ENCODE measurements around the gene PRKAB1. TPM values are rescaled to one million over a fixed set of nuclear protein-coding genes. Genes with fewer than 3 reads are reported as not detected.

The PRKAB1 gene
- total RNA-seq, 1 experiment from 2014 or later = 30.0 TPM

GRCh38 chr12:119665164-119665929, 2.6 kb upstream of the PRKAB1 start:
- no TSS peak for BruUV-seq (replicated peaks)
- POLR2A ChIA-PET (ENCODE audit: unreplicated experiment) = no interaction called here
- H3K9me2 ChIP-seq (ENCODE audit: insufficient read depth) = no peaks in the 10 kb centered on the region
- CTCF ChIA-PET = no interaction called here
- H3K4me3 ChIP-seq = no peak overlapping the region
- peaks cover 19% of the 10 kb centered on the region for H3K4me1 ChIP-seq (replicated peaks; ENCODE audit: insufficient read depth)
- no peak for DNase-seq
- TF ChIP-seq CTCF (conservative IDR thresholded peaks at IDR 0.05) = no peak
- 0 out of 2 replicates have a peak, but pooled peaks cover 3% of the 10 kb centered on the region for H4K20me1 ChIP-seq (ENCODE audit: insufficient read depth)
- H2AFZ ChIP-seq = no peak overlapping the region
- intact Hi-C loops (cut with micrococcal nuclease; ENCODE audit: unreplicated experiment) = no loop called here
- no peaks in the 10 kb centered on the region; the same call in 1 of the 2 replicates for H3K36me3 ChIP-seq (ENCODE audit: low read depth)
- H3K27me3 ChIP-seq (ENCODE audit: insufficient read depth, low read depth) = peaks cover 4% of the 10 kb centered on the region; the same call in 1 of the 2 replicates
- no peaks in the 10 kb centered on the region for H3K9me3 ChIP-seq (ENCODE audit: insufficient read depth, low read depth)
- peaks cover 15% of the 10 kb centered on the region; the same call in 1 of the 2 replicates for H3F3A ChIP-seq (ENCODE audit: insufficient read depth, low read depth)
- peaks cover 22% of the 10 kb centered on the region for H3K79me2 ChIP-seq (ENCODE audit: low read depth)
- no peak overlapping the region for H3K4me2 ChIP-seq
- H3K27ac ChIP-seq = no peak overlapping the region

GRCh38 chr12:119666226-119666795, 1.6 kb upstream of the PRKAB1 start:
- Histone ChIP-seq H4K20me1 (ENCODE audit: insufficient read depth) (0 out of 2 replicates have a peak, but pooled peaks cover 7% of the 10 kb centered on the region), H3F3A (ENCODE audit: insufficient read depth, low read depth) (peaks cover 19% of the 10 kb centered on the region; the same call in 1 of the 2 replicates), H3K4me3 (no peak overlapping the region), H3K9me2 (ENCODE audit: insufficient read depth) (no peaks in the 10 kb centered on the region), H3K27me3 (ENCODE audit: insufficient read depth, low read depth) (no peaks in the 10 kb centered on the region), H3K79me2 (ENCODE audit: low read depth) (peaks cover 32% of the 10 kb centered on the region), H2AFZ (no peak overlapping the region), H3K27ac (no peak overlapping the region), H3K4me2 (peak overlapping the region; percentile 87; the same call in 1 of the 2 replicates), H3K36me3 (ENCODE audit: low read depth) (peaks cover 8% of the 10 kb centered on the region; the same call in 1 of the 2 replicates), H3K9me3 (ENCODE audit: insufficient read depth, low read depth) (no peaks in the 10 kb centered on the region), H3K4me1 (replicated peaks; ENCODE audit: insufficient read depth) (peaks cover 24% of the 10 kb centered on the region)
- no TSS peak for BruUV-seq (replicated peaks)
- DNase-seq = no peak
- intact Hi-C loops (cut with micrococcal nuclease; ENCODE audit: unreplicated experiment) = no loop called here
- POLR2A ChIA-PET (ENCODE audit: unreplicated experiment) = no interaction called here
- CTCF ChIA-PET = no interaction called here
- TF ChIP-seq EZH2 (IDR thresholded peaks at IDR 0.05; ENCODE audit: low read depth) (no peak), CTCF (conservative IDR thresholded peaks at IDR 0.05) (no peak)

GRCh38 chr12:119666900-119667576, 895 bp upstream of the PRKAB1 start:
- peaks cover 15% of the 10 kb centered on the region for H3K36me3 ChIP-seq (ENCODE audit: low read depth)
- H3K27ac ChIP-seq = no peak overlapping the region
- CTCF ChIA-PET = interaction anchor here (0.6 to 1.0 kb wide), 2 partner anchors 9 to 49 kb away, joined by 4 to 6 read pairs; no protein-coding TSS in a partner anchor
- H3K4me2 ChIP-seq = peak overlapping the region; percentile 87
- POLR2A ChIA-PET (ENCODE audit: unreplicated experiment) = no interaction called here
- H3K27me3 ChIP-seq (ENCODE audit: insufficient read depth, low read depth) = no peaks in the 10 kb centered on the region
- intact Hi-C loops (cut with micrococcal nuclease; ENCODE audit: unreplicated experiment) = no loop called here
- no peaks in the 10 kb centered on the region for H3K9me3 ChIP-seq (ENCODE audit: insufficient read depth, low read depth)
- peaks cover 24% of the 10 kb centered on the region for H3K4me1 ChIP-seq (replicated peaks; ENCODE audit: insufficient read depth)
- peak overlapping the region; percentile 81 for H2AFZ ChIP-seq
- no peak for TF ChIP-seq EZH2 (IDR thresholded peaks at IDR 0.05; ENCODE audit: low read depth)
- TF ChIP-seq CTCF (conservative IDR thresholded peaks at IDR 0.05) = no peak
- no TSS peak for BruUV-seq (replicated peaks)
- H3F3A ChIP-seq (ENCODE audit: insufficient read depth, low read depth) = peaks cover 19% of the 10 kb centered on the region
- no peak for DNase-seq
- peaks cover 39% of the 10 kb centered on the region for H3K79me2 ChIP-seq (ENCODE audit: low read depth)
- H3K4me3 ChIP-seq = peak overlapping the region; percentile 79; the same call in 1 of the 2 replicates
- 0 out of 2 replicates have a peak, but pooled peaks cover 7% of the 10 kb centered on the region for H4K20me1 ChIP-seq (ENCODE audit: insufficient read depth)
- no peaks in the 10 kb centered on the region for H3K9me2 ChIP-seq (ENCODE audit: insufficient read depth)
